ENCODE results near the gene UNC45B. TPM values are rescaled to one million over a fixed set of nuclear protein-coding genes. Genes with fewer than 3 reads are reported as not detected.

UNC45B gene
- total RNA-seq, 4 donors from 2014 or later, result not detected

Other genes starting within 250 kb of the UNC45B start
- 1 to 10 TPM in 2 of 4 donors, under 1 TPM in 2; 0.34 to 3.1 (median 1.4) TPM for gene CCT6B, start 186.4 kb upstream of the UNC45B start, total RNA-seq
- 10 to 100 TPM in 2 of 4 donors, 1 to 10 TPM in 2; 6.1 to 13.4 (median 9.2) TPM for gene ZNF830, start 186.3 kb upstream of the UNC45B start, total RNA-seq
- gene LIG3, start 167.3 kb upstream of the UNC45B start, total RNA-seq, result 10 to 100 TPM; 18.9 to 32.6 (median 26.6) TPM
- 10 to 100 TPM; 31.7 to 64.0 (median 56.2) TPM for gene RFFL, start 84.1 kb upstream of the UNC45B start, total RNA-seq
- 1 to 10 TPM; 2.4 to 7.1 (median 6.0) TPM for gene RAD51D, start 28.0 kb upstream of the UNC45B start, total RNA-seq
- not detected for gene FNDC8, start 26.2 kb upstream of the UNC45B start, total RNA-seq
- 10 to 100 TPM in 3 of 4 donors, 1 to 10 TPM in 1; 8.2 to 19.6 (median 17.8) TPM for gene NLE1, start 5.5 kb upstream of the UNC45B start, total RNA-seq
- not detected for gene SLC35G3, start 46.6 kb downstream of the UNC45B start, total RNA-seq
- 10 to 100 TPM in 2 of 4 donors, 1 to 10 TPM in 2; 7.3 to 20.4 (median 14.0) TPM for gene SLFN5, start 95.3 kb downstream of the UNC45B start, total RNA-seq
- gene SLFN11, start 225.8 kb downstream of the UNC45B start, total RNA-seq, result 10 to 100 TPM in 2 of 4 donors, 1 to 10 TPM in 2; 1.4 to 12.4 (median 10.1) TPM

All from esophagus squamous epithelium (tissue), 4 donors.